Lower lobe of right lung (tissue), 2 donors: ENCODE results near the gene SMC5. TPM values are rescaled to one million over a fixed set of nuclear protein-coding genes. Genes with fewer than 3 reads are reported as not detected.

Source experiments
- ATAC-seq, 2 donors: fragments of 200-7000 bp; cut with Tn5 transposase; one replicate each; pipeline ENCODE4 v1.9.1; 2020 to 2022; ENCODE audit warnings: mild to moderate bottlenecking in 2 of 2, moderate library complexity in 2 of 2
- DNase-seq: peaks from one replicate; pipeline ENCODE4 v3.0.0-alpha.2; 2020
- H3K27ac ChIP-seq: fragments of 200-600 bp; one replicate; pipeline ENCODE4 v1.8.0; 2022
- H3K27me3 ChIP-seq: fragments of 200-600 bp; one replicate; pipeline ENCODE4 v1.8.0; 2022; ENCODE audit warnings: low read depth
- H3K36me3 ChIP-seq: fragments of 200-600 bp; one replicate; pipeline ENCODE4 v1.8.0; 2022; ENCODE audit warnings: mild to moderate bottlenecking
- H3K4me1 ChIP-seq: fragments of 200-600 bp; one replicate; pipeline ENCODE4 v1.8.0; 2022
- H3K4me3 ChIP-seq: fragments of 200-600 bp; one replicate; pipeline ENCODE4 v1.8.0; 2022; ENCODE audit warnings: mild to moderate bottlenecking
- H3K9me3 ChIP-seq: fragments of 200-600 bp; one replicate; pipeline ENCODE4 v1.8.0; 2022
- intact Hi-C: fragments of 100-400 bp; cut with DNase I; formaldehyde crosslinking; loops from one replicate; pipeline ENCODE4 v1.11.0; 2022
- total RNA-seq: library from RNA; stranded (reverse); fragmentation: NEBNext Ultra II Directional; extraction: Animal tissue kit (Norgen Biotek cat#: 25700); gene quantifications from one replicate; pipeline ENCODE4 v1.2.1, GENCODE V29; 2021
- TF ChIP-seq, protein P1 (sequence below): fragments of 200-600 bp; IDR thresholded peaks from one replicate; pipeline ENCODE4 v1.8.0; 2022; ENCODE audit warnings: antibody characterized with exemption, mild to moderate bottlenecking
- donor health status: DM: no; HTN: yes; CAD: no; lungs with severe emphysema.

SMC5 gene
- total RNA-seq, 1 donor from 2014 or later: 30.3 TPM

GRCh38 chr9:70382046-70382708 is 123.4 kb downstream of the SMC5 start:
- DNase-seq (no peak), ATAC-seq (peak in 1 of 2 donors; percentile 30)
- Histone ChIP-seq H3K27ac (no peak overlapping the region), H3K9me3 (no peaks in the 10 kb centered on the region), H3K27me3 (no peaks in the 10 kb centered on the region), H3K4me1 (peaks cover 35% of the 10 kb centered on the region), H3K36me3 (peaks cover 21% of the 10 kb centered on the region), H3K4me3 (no peak overlapping the region)
- TF ChIP-seq, protein P1, sequence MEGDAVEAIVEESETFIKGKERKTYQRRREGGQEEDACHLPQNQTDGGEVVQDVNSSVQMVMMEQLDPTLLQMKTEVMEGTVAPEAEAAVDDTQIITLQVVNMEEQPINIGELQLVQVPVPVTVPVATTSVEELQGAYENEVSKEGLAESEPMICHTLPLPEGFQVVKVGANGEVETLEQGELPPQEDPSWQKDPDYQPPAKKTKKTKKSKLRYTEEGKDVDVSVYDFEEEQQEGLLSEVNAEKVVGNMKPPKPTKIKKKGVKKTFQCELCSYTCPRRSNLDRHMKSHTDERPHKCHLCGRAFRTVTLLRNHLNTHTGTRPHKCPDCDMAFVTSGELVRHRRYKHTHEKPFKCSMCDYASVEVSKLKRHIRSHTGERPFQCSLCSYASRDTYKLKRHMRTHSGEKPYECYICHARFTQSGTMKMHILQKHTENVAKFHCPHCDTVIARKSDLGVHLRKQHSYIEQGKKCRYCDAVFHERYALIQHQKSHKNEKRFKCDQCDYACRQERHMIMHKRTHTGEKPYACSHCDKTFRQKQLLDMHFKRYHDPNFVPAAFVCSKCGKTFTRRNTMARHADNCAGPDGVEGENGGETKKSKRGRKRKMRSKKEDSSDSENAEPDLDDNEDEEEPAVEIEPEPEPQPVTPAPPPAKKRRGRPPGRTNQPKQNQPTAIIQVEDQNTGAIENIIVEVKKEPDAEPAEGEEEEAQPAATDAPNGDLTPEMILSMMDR: no peak
- intact Hi-C loops: no loop called here

DNA sequence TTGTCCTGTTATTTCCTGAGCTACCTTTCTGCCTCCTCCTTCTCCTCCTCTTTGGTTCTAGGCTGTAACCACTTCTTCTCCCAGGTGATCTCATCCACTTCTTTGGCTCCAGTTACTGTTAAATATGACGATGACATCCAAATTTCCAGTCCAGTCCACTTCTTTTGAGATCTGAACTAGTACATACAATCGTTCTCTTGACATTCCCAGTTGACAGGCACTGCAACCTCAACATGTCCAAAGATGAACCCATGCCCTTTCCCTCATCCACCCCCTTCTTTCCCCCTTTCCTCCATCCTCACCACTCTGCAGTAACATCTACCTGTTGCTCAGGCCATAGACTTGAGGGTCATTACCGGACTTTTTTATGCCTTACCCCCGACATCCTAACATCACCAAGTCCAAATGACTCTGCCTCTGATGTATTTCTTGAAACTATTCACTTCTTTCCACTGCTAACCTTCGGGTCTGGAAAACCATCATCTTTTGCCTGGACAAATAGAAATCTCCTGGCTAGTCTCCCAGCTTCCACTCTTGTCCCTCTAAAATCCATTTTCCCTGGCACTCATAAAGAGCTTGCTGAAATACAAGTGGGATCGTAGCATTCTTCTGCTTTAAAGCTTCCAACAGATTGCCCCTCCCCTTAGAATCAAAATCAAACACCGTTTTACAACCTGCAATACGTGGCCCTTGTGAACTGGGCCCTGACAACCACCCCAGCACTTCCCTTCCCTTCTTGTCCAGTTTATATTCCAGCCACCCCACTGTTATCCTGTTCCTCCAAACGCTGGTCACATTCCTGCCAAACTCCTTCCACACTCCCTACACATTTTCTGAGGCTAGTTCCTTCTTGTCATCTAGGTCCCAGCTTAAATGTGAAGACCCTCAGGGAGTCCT is 124.2 kb downstream of the SMC5 start:
- peaks cover 36% of the 10 kb centered on the region for H3K4me1 ChIP-seq
- no peaks in the 10 kb centered on the region for H3K27me3 ChIP-seq
- no peaks in the 10 kb centered on the region for H3K9me3 ChIP-seq
- H3K4me3 ChIP-seq: no peak overlapping the region
- ATAC-seq: peak in 1 of 2 donors; percentile 49
- TF ChIP-seq, protein P1: no peak
- peaks cover 26% of the 10 kb centered on the region for H3K36me3 ChIP-seq
- no peak for DNase-seq
- intact Hi-C loops: no loop called here
- H3K27ac ChIP-seq: no peak overlapping the region

- no peak for ATAC-seq
- peaks cover 59% of the 10 kb centered on the region for H3K4me1 ChIP-seq
- peaks cover 26% of the 10 kb centered on the region for H3K36me3 ChIP-seq
- H3K27ac ChIP-seq: no peak overlapping the region
- DNase-seq: no peak
- intact Hi-C loops: no loop called here
- TF ChIP-seq, protein P1: no peak
- H3K9me3 ChIP-seq: no peaks in the 10 kb centered on the region
- H3K4me3 ChIP-seq: no peak overlapping the region
- no peaks in the 10 kb centered on the region for H3K27me3 ChIP-seq
Observed at GRCh38 chr9:70385426-70385825, 126.6 kb downstream of the SMC5 start.

DNA sequence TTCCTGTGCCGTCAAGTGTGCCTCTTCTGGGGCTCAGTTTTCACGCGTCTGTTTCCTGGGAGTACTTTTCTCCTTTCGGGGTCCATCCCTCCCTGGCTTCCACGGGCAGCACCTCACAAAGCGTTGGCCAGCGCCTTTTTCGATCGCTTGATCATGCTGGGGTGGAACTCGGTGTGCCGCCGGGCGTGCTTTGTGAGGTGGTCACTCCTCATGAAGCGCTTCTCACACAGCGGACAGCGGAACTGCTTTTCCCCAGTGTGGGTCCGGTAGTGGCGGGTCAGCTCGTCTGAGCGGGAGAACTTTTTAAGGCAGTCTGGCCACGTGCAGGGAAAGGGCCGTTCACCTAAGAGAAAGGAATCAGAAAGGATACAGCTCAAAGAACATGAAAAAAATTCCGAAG is 128.9 kb downstream of the SMC5 start:
- Histone ChIP-seq H3K27me3 (no peaks in the 10 kb centered on the region), H3K36me3 (peaks cover 26% of the 10 kb centered on the region), H3K9me3 (no peaks in the 10 kb centered on the region), H3K4me1 (peaks cover 74% of the 10 kb centered on the region), H3K4me3 (no peak overlapping the region), H3K27ac (no peak overlapping the region)
- ATAC-seq (no peak), DNase-seq (no peak)
- intact Hi-C loops: no loop called here
- TF ChIP-seq, protein P1: no peak

GRCh38 chr9:70389188-70389587 is 130.4 kb downstream of the SMC5 start:
- DNase-seq (no peak), ATAC-seq (peak in 1 of 2 donors; percentile 4)
- Histone ChIP-seq H3K4me3 (no peak overlapping the region), H3K27me3 (no peaks in the 10 kb centered on the region), H3K9me3 (no peaks in the 10 kb centered on the region), H3K36me3 (peaks cover 26% of the 10 kb centered on the region), H3K27ac (no peak overlapping the region), H3K4me1 (peaks cover 80% of the 10 kb centered on the region)
- intact Hi-C loops: no loop called here
- TF ChIP-seq, protein P1: no peak
